Lower lobe of right lung (tissue), 2 donors: ENCODE measurements around the gene SLC44A5. TPM values are rescaled to one million over a fixed set of nuclear protein-coding genes. Genes with fewer than 3 reads are reported as not detected.

Experiments used
- ATAC-seq, 2 donors: fragments of 200-7000 bp; cut with Tn5 transposase; one replicate each; pipeline ENCODE4 v1.9.1; 2020 to 2022; ENCODE audit warnings: mild to moderate bottlenecking in 2 of 2, moderate library complexity in 2 of 2
- DNase-seq: peaks from one replicate; pipeline ENCODE4 v3.0.0-alpha.2; 2020
- H3K27ac ChIP-seq: fragments of 200-600 bp; one replicate; pipeline ENCODE4 v1.8.0; 2022
- H3K27me3 ChIP-seq: fragments of 200-600 bp; one replicate; pipeline ENCODE4 v1.8.0; 2022; ENCODE audit warnings: low read depth
- H3K36me3 ChIP-seq: fragments of 200-600 bp; one replicate; pipeline ENCODE4 v1.8.0; 2022; ENCODE audit warnings: mild to moderate bottlenecking
- H3K4me1 ChIP-seq: fragments of 200-600 bp; one replicate; pipeline ENCODE4 v1.8.0; 2022
- H3K4me3 ChIP-seq: fragments of 200-600 bp; one replicate; pipeline ENCODE4 v1.8.0; 2022; ENCODE audit warnings: mild to moderate bottlenecking
- H3K9me3 ChIP-seq: fragments of 200-600 bp; one replicate; pipeline ENCODE4 v1.8.0; 2022
- CTCF ChIP-seq: fragments of 200-600 bp; IDR thresholded peaks from one replicate; pipeline ENCODE4 v1.8.0; 2022; ENCODE audit warnings: antibody characterized with exemption, mild to moderate bottlenecking
- intact Hi-C: fragments of 100-400 bp; cut with DNase I; formaldehyde crosslinking; loops from one replicate; pipeline ENCODE4 v1.11.0; 2022
- total RNA-seq: library from RNA; stranded (reverse); fragmentation: NEBNext Ultra II Directional; extraction: Animal tissue kit (Norgen Biotek cat#: 25700); gene quantifications from one replicate; pipeline ENCODE4 v1.2.1, GENCODE V29; 2021
- donor health status: DM: no; HTN: yes; CAD: no; lungs with severe emphysema.

SLC44A5 gene
- total RNA-seq, 1 donor from 2014 or later, result 0.47 TPM

GRCh38 chr1:75520862-75521475, 89.9 kb downstream of the SLC44A5 start:
- TF ChIP-seq CTCF, result no peak
- Histone ChIP-seq H3K4me3 (no peak overlapping the region), H3K27ac (no peak overlapping the region), H3K36me3 (no peaks in the 10 kb centered on the region), H3K27me3 (no peaks in the 10 kb centered on the region), H3K9me3 (no peaks in the 10 kb centered on the region), H3K4me1 (no peaks in the 10 kb centered on the region)
- no peak for ATAC-seq
- intact Hi-C loops, result no loop called here
- DNase-seq, result no peak

- intact Hi-C loops, result no loop called here
- no peak for DNase-seq
Observed at GRCh38 chr1:75519651-75520427, 91.1 kb downstream of the SLC44A5 start.

GRCh38 chr1:75518686-75519085, 92.2 kb downstream of the SLC44A5 start:
- no peak for TF ChIP-seq CTCF
- DNase-seq (no peak), ATAC-seq (no peak)
- Histone ChIP-seq H3K27me3 (no peaks in the 10 kb centered on the region), H3K4me3 (no peak overlapping the region), H3K4me1 (no peaks in the 10 kb centered on the region), H3K36me3 (no peaks in the 10 kb centered on the region), H3K27ac (no peak overlapping the region), H3K9me3 (no peaks in the 10 kb centered on the region)
- intact Hi-C loops, result no loop called here

More at GRCh38 chr1:75519651-75520427, 91.1 kb downstream of the SLC44A5 start:
- H3K27me3 ChIP-seq, result no peaks in the 10 kb centered on the region
- H3K36me3 ChIP-seq, result no peaks in the 10 kb centered on the region
- ATAC-seq, result no peak
- no peaks in the 10 kb centered on the region for H3K9me3 ChIP-seq
- no peak overlapping the region for H3K27ac ChIP-seq
- H3K4me3 ChIP-seq, result no peak overlapping the region
- no peak for TF ChIP-seq CTCF
- no peaks in the 10 kb centered on the region for H3K4me1 ChIP-seq

- TF ChIP-seq CTCF, result no peak
- no peak overlapping the region for H3K27ac ChIP-seq
- no peak for DNase-seq
- H3K9me3 ChIP-seq, result no peaks in the 10 kb centered on the region
- no peaks in the 10 kb centered on the region for H3K4me1 ChIP-seq
- ATAC-seq, result no peak
- no peaks in the 10 kb centered on the region for H3K27me3 ChIP-seq
- no peaks in the 10 kb centered on the region for H3K36me3 ChIP-seq
- intact Hi-C loops, result no loop called here
- no peak overlapping the region for H3K4me3 ChIP-seq
Observed at GRCh38 chr1:75514270-75514669, 96.6 kb downstream of the SLC44A5 start.

GRCh38 chr1:75506976-75507375, 103.9 kb downstream of the SLC44A5 start:
- Histone ChIP-seq H3K9me3 (no peaks in the 10 kb centered on the region), H3K27ac (no peak overlapping the region), H3K4me3 (no peak overlapping the region), H3K36me3 (no peaks in the 10 kb centered on the region), H3K4me1 (no peaks in the 10 kb centered on the region), H3K27me3 (no peaks in the 10 kb centered on the region)
- intact Hi-C loops, result no loop called here
- no peak for TF ChIP-seq CTCF
- DNase-seq (no peak), ATAC-seq (no peak)
